ENCODE data around the gene KCNK10.

- no peak for TF ChIP-seq POLR2AphosphoS5 (IDR thresholded peaks at IDR 0.05)
- TF ChIP-seq CTCF (IDR thresholded peaks at IDR 0.05) = no peak
Observed at GRCh38 chr14:88327497-88327896, 4.4 kb upstream of the KCNK10 start.

Measured in gastroesophageal sphincter (tissue), 3 donors.